Measurements from ENCODE around the gene PIGQ. TPM values are rescaled to one million over a fixed set of nuclear protein-coding genes. Genes with fewer than 3 reads are reported as not detected.

Gene PIGQ
- polyA plus RNA-seq, 1 of the 3 experiments (the other 2 are of a cell fraction) = 38.7 TPM

- TF ChIP-seq RFX5 (IDR thresholded peaks at IDR 0.05; ENCODE audit: low read length) (no peak), GABPA (IDR thresholded peaks at IDR 0.05; ENCODE audit: low read depth) (no peak)
These were observed 58.7 kb downstream of the PIGQ start (continued) for GRCh38 chr16:628321-629061.

- CTCF ChIA-PET = interaction anchor here (1.3 kb wide), 1 partner anchor 39 kb away, joined by 3 read pairs; the partner anchor contains the start of gene RAB40C
- no peaks in the 10 kb centered on the region for H4K20me1 ChIP-seq (ENCODE audit: insufficient read depth)
- H3K9ac ChIP-seq = no peak overlapping the region
- H2AFZ ChIP-seq (ENCODE audit: low read depth) = no peak overlapping the region
- WGBS (ENCODE audit: low lambda C conversion rate) = 91% methylated on average over 15 of the region's 29 CpGs
- no peaks in the 10 kb centered on the region for H3K27me3 ChIP-seq (ENCODE audit: insufficient read depth)
- peak; percentile 84 for DNase-seq
- H3K36me3 ChIP-seq (replicated peaks in 1 of 2; ENCODE audit: control insufficient read depth in 1 of 2, insufficient read depth in 2 of 2, low read length in 1 of 2) = peaks cover 0 to 16% of the 10 kb centered on the region in 2 experiments
- TF ChIP-seq MEF2A (IDR thresholded peaks at IDR 0.05; ENCODE audit: borderline replicate concordance, low read depth) = no peak
- TF ChIP-seq MXI1 (IDR thresholded peaks at IDR 0.05; ENCODE audit: low read depth, low read length) = 0 out of 2 replicates have a peak, but pooled peaks have one; percentile 28
- TF ChIP-seq USF1 (IDR thresholded peaks at IDR 0.05; ENCODE audit: borderline replicate concordance, low read depth) = no peak
- no peak for TF ChIP-seq USF2 (IDR thresholded peaks at IDR 0.05; ENCODE audit: borderline replicate concordance, low read depth, low read length)
- no peaks in the 10 kb centered on the region for H3K9me2 ChIP-seq
- no peaks in the 10 kb centered on the region for H3K79me2 ChIP-seq (ENCODE audit: insufficient read depth)
- H3K4me2 ChIP-seq = no peak overlapping the region
- H3K4me3 ChIP-seq (ENCODE audit: low read depth in 2 of 2, low read length in 1 of 2) = no peak overlapping the region
- H3K27ac ChIP-seq (ENCODE audit: low read depth in 2 of 2, low read length in 1 of 2) = peak overlapping the region in 1 of 2 experiments; percentile 62; a peak in 1 of 4 replicates
- H3F3A ChIP-seq (replicated peaks; ENCODE audit: insufficient read depth) = peaks cover 4% of the 10 kb centered on the region
- H3K9me3 ChIP-seq = no peaks in the 10 kb centered on the region
- H3K4me1 ChIP-seq (ENCODE audit: control insufficient read depth in 1 of 2, insufficient read depth in 2 of 2, low read depth in 1 of 2, low read length in 1 of 2) = peaks cover 10 to 30% of the 10 kb centered on the region in 2 experiments; a peak in 3 of 4 replicates
- POLR2A ChIA-PET = interaction anchor here (0.9 kb wide), 2 partner anchors 30 to 58 kb away, joined by 3 read pairs; no protein-coding TSS in a partner anchor
These were observed 59.5 kb downstream of the PIGQ start for GRCh38 chr16:629185-629832.

GRCh38 chr16:629833-630248 lies 60.1 kb downstream of the PIGQ start:
- Histone ChIP-seq H3K9me3 (no peaks in the 10 kb centered on the region), H3K79me2 (ENCODE audit: insufficient read depth) (peaks cover 2% of the 10 kb centered on the region; the same call in 1 of the 2 replicates), H2AFZ (ENCODE audit: low read depth) (no peak overlapping the region), H3F3A (replicated peaks; ENCODE audit: insufficient read depth) (no peaks in the 10 kb centered on the region), H3K9ac (no peak overlapping the region), H3K36me3 (replicated peaks in 1 of 2; ENCODE audit: control insufficient read depth in 1 of 2, insufficient read depth in 2 of 2, low read length in 1 of 2) (peaks cover 0 to 18% of the 10 kb centered on the region in 2 experiments), H3K27ac (ENCODE audit: low read depth in 2 of 2, low read length in 1 of 2) (peak overlapping the region in 1 of 2 experiments; percentile 50; a peak in 1 of 4 replicates), H3K27me3 (ENCODE audit: insufficient read depth) (no peaks in the 10 kb centered on the region), H3K4me3 (ENCODE audit: low read depth in 2 of 2, low read length in 1 of 2) (no peak overlapping the region), H3K4me1 (ENCODE audit: control insufficient read depth in 1 of 2, insufficient read depth in 2 of 2, low read depth in 1 of 2, low read length in 1 of 2) (peaks cover 10 to 29% of the 10 kb centered on the region in 2 experiments; a peak in 3 of 4 replicates), H4K20me1 (ENCODE audit: insufficient read depth) (no peaks in the 10 kb centered on the region), H3K4me2 (no peak overlapping the region), H3K9me2 (no peaks in the 10 kb centered on the region)
- ChIA-PET CTCF (no interaction called here), POLR2A (interaction anchor here (0.9 kb wide), 2 partner anchors 29 to 59 kb away, joined by 3 read pairs; no protein-coding TSS in a partner anchor)
- no peak for DNase-seq
- no CpG with 5 or more reads among the region's 11 CpGs for WGBS (ENCODE audit: low lambda C conversion rate)
- TF ChIP-seq GABPA (IDR thresholded peaks at IDR 0.05; ENCODE audit: low read depth) (no peak), MXI1 (IDR thresholded peaks at IDR 0.05; ENCODE audit: low read depth, low read length) (no peak), GATA2 (CRISPR knock-in tag; IDR thresholded peaks at IDR 0.05) (no peak)
